ENCODE results near the gene RREB1. TPM values are rescaled to one million over a fixed set of nuclear protein-coding genes. Genes with fewer than 3 reads are reported as not detected.
A peak's percentile ranks its signal among the peaks of the same experiment; 100 is the strongest.

RREB1 gene
- total RNA-seq, 1 experiment from 2014 or later = 35.8 TPM

DNA sequence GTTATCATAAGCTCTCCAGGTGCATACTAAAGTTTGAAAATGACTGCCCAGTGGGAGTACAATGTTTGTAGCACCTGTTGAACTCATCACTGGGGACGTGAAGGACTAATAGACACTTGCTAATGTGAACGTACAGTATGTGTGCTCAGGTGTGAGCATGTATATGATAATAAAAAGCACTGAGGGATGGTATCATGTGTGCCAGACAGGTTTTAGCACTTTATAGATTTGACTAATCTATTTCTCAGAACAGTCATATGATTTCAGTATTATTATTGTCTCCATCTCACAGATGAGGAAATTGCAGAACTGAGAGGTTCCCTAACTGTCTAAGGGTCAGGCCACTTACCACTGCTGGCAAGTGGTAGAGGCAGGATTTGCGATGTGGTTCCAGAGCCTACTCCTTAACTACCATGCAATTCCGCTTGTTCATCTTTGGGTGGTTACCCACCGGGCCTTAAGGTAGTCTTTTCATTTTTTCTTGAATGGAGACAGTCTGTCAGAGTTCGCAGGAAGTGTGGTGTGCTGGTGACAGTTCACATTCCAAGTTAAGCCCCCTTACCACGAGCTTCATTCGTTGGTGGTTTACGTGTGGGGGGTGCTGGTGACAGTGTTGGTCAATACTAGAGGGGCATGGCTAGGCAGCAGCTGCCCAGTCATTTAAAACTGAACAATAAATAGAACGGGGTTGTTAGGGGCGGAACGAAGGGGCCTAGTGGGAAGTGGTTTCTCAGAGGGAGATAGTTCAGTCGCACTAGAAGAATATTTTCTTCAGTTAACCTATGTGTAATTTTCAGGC lies 46.8 kb downstream of the RREB1 start:
- no CpG with 5 or more reads among the region's 13 CpGs for WGBS (ENCODE audit: extremely low coverage, insufficient read length, low lambda C conversion rate)
- Histone ChIP-seq H3K18ac (ENCODE audit: insufficient read length, low read depth, low read length) (no peak overlapping the region), H2AFZ (ENCODE audit: low read length) (no peak overlapping the region), H3K27me3 (ENCODE audit: insufficient read depth, low read length) (no peaks in the 10 kb centered on the region), H3K79me2 (ENCODE audit: insufficient read depth, low read length) (peaks cover 4% of the 10 kb centered on the region; the same call in 1 of the 2 replicates), H3K9me3 (ENCODE audit: control insufficient read depth, low read depth, low read length) (no peaks in the 10 kb centered on the region), H2BK120ac (ENCODE audit: low read depth, low read length, poor library complexity, severe bottlenecking) (no peak overlapping the region), H2BK5ac (ENCODE audit: insufficient read length, low read length) (no peak overlapping the region), H2AK5ac (ENCODE audit: insufficient read length, low read length) (no peak overlapping the region), H3K4me2 (ENCODE audit: insufficient read depth, insufficient read length, low read length) (no peak overlapping the region), H4K8ac (replicated peaks; ENCODE audit: insufficient read length, low read depth, low read length) (no peak overlapping the region), H4K5ac (ENCODE audit: insufficient read length, low read depth, low read length) (no peak overlapping the region), H3K4me1 (ENCODE audit: insufficient read depth, low read length) (peaks cover 10% of the 10 kb centered on the region; the same call in 1 of the 2 replicates), H3K14ac (ENCODE audit: insufficient read depth, low read length) (no peak overlapping the region), H2BK15ac (ENCODE audit: low read depth, low read length) (no peak overlapping the region), H2BK20ac (ENCODE audit: low read depth, low read length, poor library complexity, severe bottlenecking) (no peak overlapping the region), H3K79me1 (ENCODE audit: insufficient read depth, low read depth, low read length, poor library complexity, severe bottlenecking) (peaks cover 4% of the 10 kb centered on the region), H4K20me1 (ENCODE audit: control insufficient read depth, insufficient read depth, insufficient read length) (no peaks in the 10 kb centered on the region), H2BK12ac (ENCODE audit: insufficient read length, low read depth, low read length) (no peak overlapping the region), H3K56ac (ENCODE audit: insufficient read length, low read depth, low read length) (no peak overlapping the region), H3K27ac (ENCODE audit: insufficient read length, low read depth, low read length) (no peak overlapping the region), H3T11ph (ENCODE audit: low read length) (no peak overlapping the region), H3K23ac (ENCODE audit: insufficient read length, low read depth, low read length) (no peak overlapping the region), H3K23me2 (ENCODE audit: insufficient read length, low read depth, low read length, poor library complexity, severe bottlenecking) (no peaks in the 10 kb centered on the region), H4K91ac (ENCODE audit: insufficient read length, low read depth, low read length) (no peak overlapping the region), H3K9ac (ENCODE audit: extremely low read depth, insufficient read length, low read length) (no peak overlapping the region), H3K4ac (ENCODE audit: low read depth, low read length) (no peak overlapping the region)
- no peaks in the 10 kb centered on the region for H3K27me3 Mint-ChIP-seq (ENCODE audit: low read depth)
- TF ChIP-seq, protein P1, sequence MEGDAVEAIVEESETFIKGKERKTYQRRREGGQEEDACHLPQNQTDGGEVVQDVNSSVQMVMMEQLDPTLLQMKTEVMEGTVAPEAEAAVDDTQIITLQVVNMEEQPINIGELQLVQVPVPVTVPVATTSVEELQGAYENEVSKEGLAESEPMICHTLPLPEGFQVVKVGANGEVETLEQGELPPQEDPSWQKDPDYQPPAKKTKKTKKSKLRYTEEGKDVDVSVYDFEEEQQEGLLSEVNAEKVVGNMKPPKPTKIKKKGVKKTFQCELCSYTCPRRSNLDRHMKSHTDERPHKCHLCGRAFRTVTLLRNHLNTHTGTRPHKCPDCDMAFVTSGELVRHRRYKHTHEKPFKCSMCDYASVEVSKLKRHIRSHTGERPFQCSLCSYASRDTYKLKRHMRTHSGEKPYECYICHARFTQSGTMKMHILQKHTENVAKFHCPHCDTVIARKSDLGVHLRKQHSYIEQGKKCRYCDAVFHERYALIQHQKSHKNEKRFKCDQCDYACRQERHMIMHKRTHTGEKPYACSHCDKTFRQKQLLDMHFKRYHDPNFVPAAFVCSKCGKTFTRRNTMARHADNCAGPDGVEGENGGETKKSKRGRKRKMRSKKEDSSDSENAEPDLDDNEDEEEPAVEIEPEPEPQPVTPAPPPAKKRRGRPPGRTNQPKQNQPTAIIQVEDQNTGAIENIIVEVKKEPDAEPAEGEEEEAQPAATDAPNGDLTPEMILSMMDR (conservative IDR thresholded peaks at IDR 0.05) = no peak
- peaks cover 52 to 64% of the 10 kb centered on the region in 2 experiments for H3K4me1 Mint-ChIP-seq
- H3K36me3 Mint-ChIP-seq (ENCODE audit: insufficient read depth in 1 of 3, low read depth in 3 of 3) = no peaks in the 10 kb centered on the region
- no peaks in the 10 kb centered on the region for H3K9me3 Mint-ChIP-seq
- peak overlapping the region in 1 of 3 experiments; percentile 41; a peak in 1 of 7 replicates for H3K27ac Mint-ChIP-seq
- no peak for DNase-seq
- no peak overlapping the region for H3K4me3 Mint-ChIP-seq

Data from H9 (cell line).